Measurements from ENCODE around the gene CELF2.
"Not testable (repeated sequence)": the region's sequence is repeated elsewhere in the genome, so short reads cannot be mapped to it uniquely, and the experiment has no call there.

The CELF2 gene

GRCh38 chr10:11178606-11179515 lies 161.2 kb downstream of the CELF2 start:
- no peak for DNase-seq

GRCh38 chr10:11179516-11180105 lies 161.9 kb downstream of the CELF2 start:
- DNase-seq = no peak

- no peak for DNase-seq
Measured at GRCh38 chr10:11180228-11180627, 162.6 kb downstream of the CELF2 start.

GRCh38 chr10:11181978-11182377 lies 164.3 kb downstream of the CELF2 start:
- no peak for DNase-seq

GRCh38 chr10:11183015-11183414 lies 165.3 kb downstream of the CELF2 start:
- no peak for DNase-seq

GRCh38 chr10:11184093-11184492 lies 166.4 kb downstream of the CELF2 start:
- no peak for DNase-seq

- DNase-seq = not testable (repeated sequence)
Measured at GRCh38 chr10:11185128-11185665, 167.5 kb downstream of the CELF2 start.

- DNase-seq = no peak
Measured at GRCh38 chr10:11186374-11186773, 168.7 kb downstream of the CELF2 start.

- DNase-seq = no peak
Measured at GRCh38 chr10:11189582-11190376, 172.1 kb downstream of the CELF2 start.

GRCh38 chr10:11191190-11191589 lies 173.5 kb downstream of the CELF2 start:
- no peak for DNase-seq

- DNase-seq = no peak
Measured at GRCh38 chr10:11191678-11192077, 174.0 kb downstream of the CELF2 start.

- DNase-seq = no peak
Measured at GRCh38 chr10:11192304-11193000, 174.8 kb downstream of the CELF2 start.

- DNase-seq = no peak
Measured at GRCh38 chr10:11193001-11193551, 175.4 kb downstream of the CELF2 start.

GRCh38 chr10:11194859-11195586 lies 177.4 kb downstream of the CELF2 start:
- no peak for DNase-seq

GRCh38 chr10:11195623-11196022 lies 178.0 kb downstream of the CELF2 start:
- DNase-seq = no peak

- DNase-seq = no peak
Measured at GRCh38 chr10:11197266-11197712, 179.6 kb downstream of the CELF2 start.

GRCh38 chr10:11197878-11198277 lies 180.2 kb downstream of the CELF2 start:
- no peak for DNase-seq

- no peak for DNase-seq
Measured at GRCh38 chr10:11201911-11202310, 184.2 kb downstream of the CELF2 start.

GRCh38 chr10:11204351-11204942 lies 186.8 kb downstream of the CELF2 start:
- DNase-seq = no peak

GRCh38 chr10:11205030-11205772 lies 187.5 kb downstream of the CELF2 start:
- no peak for DNase-seq
